Endothelial cell of umbilical vein (primary cell): ENCODE data around the gene CCL16. TPM values are rescaled to one million over a fixed set of nuclear protein-coding genes. Genes with fewer than 3 reads are reported as not detected.

ENCODE experiments used
- BruUV-seq: library from RNA; stranded (reverse); fragments of 400-500 nt; replicated peaks from 2 replicates; lab custom pipeline; 2021; lab: Mats Ljungman, UMichigan
- CTCF ChIA-PET: fragments of 300-600, 350-600 bp; sonication (Branson Sonifier 250); formaldehyde crosslinking; loops from one replicate; lab custom pipeline; 2021; ENCODE audit warnings: antibody characterized with exemption, inconsistent platforms; lab: Charles Lee
- POLR2A ChIA-PET: fragments of 300-600, 350-600 bp; sonication (Branson Sonifier 250); formaldehyde crosslinking; loops from one replicate; lab custom pipeline; 2021; ENCODE audit warnings: antibody characterized with exemption, inconsistent platforms; lab: Charles Lee
- DNase-seq: peaks from one replicate; pipeline ENCODE4 v3.0.0-alpha.2; 2011; ENCODE audit warnings: low read depth, low spot score
- FAIRE-seq: peaks from 2 replicates; lab custom pipeline; 2011; peaks lifted over from hg19 to GRCh38; lab: Jason Lieb, UNC
- H2AFZ ChIP-seq: 2 replicates; pipeline ENCODE4 v1.6.0; 2012; ENCODE audit warnings: low read depth, low read length, control low read depth, inconsistent platforms
- H3K27ac ChIP-seq: 2 replicates; pipeline ENCODE4 v1.5.1; 2011; ENCODE audit warnings: low read depth, mild to moderate bottlenecking, control low read depth, low read length, moderate library complexity; ENCODE audit not compliant: insufficient read depth
- H3K27me3 ChIP-seq, 2 experiments: 2 replicates each; pipeline versions ENCODE4 v1.6.0 to v1.6.1; 2011; ENCODE audit warnings: low read length in 2 of 2, mixed read lengths in 1 of 2; ENCODE audit not compliant: control insufficient read depth in 2 of 2, insufficient read depth in 2 of 2
- H3K36me3 ChIP-seq, 2 experiments: 2 replicates in 1 of 2; 3 replicates in 1 of 2; pipeline ENCODE4 v1.5.1; 2011; ENCODE audit warnings: low read length in 2 of 2, mild to moderate bottlenecking in 1 of 2, moderate library complexity in 1 of 2; ENCODE audit not compliant: control insufficient read depth in 2 of 2, insufficient read depth in 2 of 2; ENCODE audit errors: extremely low read depth in 1 of 2
- H3K4me1 ChIP-seq: 3 replicates; pipeline ENCODE4 v1.5.1; 2011; ENCODE audit warnings: mild to moderate bottlenecking, low read length; ENCODE audit not compliant: control insufficient read depth, insufficient read depth; ENCODE audit errors: extremely low read depth
- H3K4me2 ChIP-seq: 2 replicates; pipeline ENCODE4 v1.6.1; 2011; ENCODE audit warnings: low read length, control low read depth, mixed read lengths; ENCODE audit not compliant: insufficient read depth
- H3K4me3 ChIP-seq, 3 experiments: fragments of 200-600 bp in 1 of 3; sonication (generic), shearing (Covaris generic) in 1 of 3; replicated peaks in 1 of 3; 2 replicates each; pipeline ENCODE4 v1.5.1; 2011 to 2016; ENCODE audit warnings: control low read depth in 3 of 3, low read length in 3 of 3, mild to moderate bottlenecking in 2 of 3, inconsistent platforms in 1 of 3, low read depth in 1 of 3, moderate library complexity in 1 of 3; ENCODE audit not compliant: insufficient read depth in 1 of 3
- H3K79me2 ChIP-seq: 2 replicates; pipeline ENCODE4 v1.6.0; 2012; ENCODE audit warnings: low read length, inconsistent platforms; ENCODE audit not compliant: control insufficient read depth, insufficient read depth
- H3K9ac ChIP-seq: replicated peaks from 2 replicates; pipeline ENCODE3; 2011; ENCODE audit warnings: low read length, control low read depth; ENCODE audit not compliant: insufficient read depth; ENCODE audit errors: extremely low read depth
- H3K9me1 ChIP-seq: replicated peaks from 3 replicates; pipeline ENCODE4 v1.6.0; 2011; ENCODE audit warnings: mild to moderate bottlenecking, low read length; ENCODE audit not compliant: control insufficient read depth, insufficient read depth; ENCODE audit errors: extremely low read depth
- H3K9me3 ChIP-seq: replicated peaks from 2 replicates; pipeline ENCODE4 v1.5.1; 2012; ENCODE audit warnings: low read length, inconsistent platforms; ENCODE audit not compliant: control insufficient read depth, insufficient read depth
- H4K20me1 ChIP-seq: replicated peaks from 2 replicates; pipeline ENCODE3; 2011; ENCODE audit warnings: mild to moderate bottlenecking, low read length; ENCODE audit not compliant: control insufficient read depth, insufficient read depth; ENCODE audit errors: extremely low read depth
- CTCF ChIP-seq, 2 donors: IDR thresholded peaks; 1 replicate in 1 of 2; 2 replicates in 1 of 2; pipeline ENCODE4 v1.5.1; 2011; ENCODE audit warnings: low read length in 2 of 2, mild to moderate bottlenecking in 2 of 2, moderate library complexity in 2 of 2, control low read depth in 1 of 2, inconsistent platforms in 1 of 2, low read depth in 1 of 2; ENCODE audit not compliant: insufficient read depth in 1 of 2; ENCODE audit errors: extremely low read depth in 1 of 2
- EZH2 ChIP-seq: IDR thresholded peaks from 2 replicates; pipeline ENCODE4 v1.6.1; 2012; ENCODE audit warnings: borderline replicate concordance, low read depth, mild to moderate bottlenecking, moderate library complexity, low read length, inconsistent platforms; ENCODE audit not compliant: severe bottlenecking
- FOS ChIP-seq: IDR thresholded peaks from 2 replicates; pipeline ENCODE4 v1.6.1; 2011; ENCODE audit warnings: mild to moderate bottlenecking, low read length, moderate library complexity, borderline replicate concordance; ENCODE audit not compliant: insufficient read depth
- GATA2 ChIP-seq: IDR thresholded peaks from 2 replicates; pipeline ENCODE4 v1.7.0; 2011; ENCODE audit warnings: low read depth, mild to moderate bottlenecking, moderate library complexity, mixed read lengths, low read length; ENCODE audit not compliant: insufficient read length, insufficient read depth
- JUN ChIP-seq: IDR thresholded peaks from 2 replicates; pipeline ENCODE4 v1.6.1; 2011; ENCODE audit warnings: borderline replicate concordance, low read depth; ENCODE audit not compliant: insufficient read length, insufficient read depth
- MAX ChIP-seq: IDR thresholded peaks from 2 replicates; pipeline ENCODE4 v1.6.1; 2011; ENCODE audit not compliant: insufficient read depth, insufficient read length
- MYC ChIP-seq: IDR thresholded peaks from one replicate; pipeline ENCODE4 v1.6.1; 2011; ENCODE audit warnings: mild to moderate bottlenecking, low read depth, low read length
- POLR2A ChIP-seq: IDR thresholded peaks from 2 replicates; pipeline ENCODE4 v1.6.1; 2012; ENCODE audit warnings: low read depth, mild to moderate bottlenecking, control low read depth, low read length
- POLR2AphosphoS5 ChIP-seq: IDR thresholded peaks from 2 replicates; pipeline ENCODE4 v1.6.1; 2012; ENCODE audit warnings: low read depth, mild to moderate bottlenecking, control low read depth, low read length, moderate library complexity; ENCODE audit not compliant: insufficient read depth
- dilution Hi-C: fragments of 300-500 bp; cut with MboI; formaldehyde crosslinking; loops from one replicate; pipeline ENCODE4 v1.15.0; 2019; ENCODE audit warnings: low sequenced_read_pairs; ENCODE audit not compliant: extremely low pct_ligation_motif_present
- intact Hi-C: fragments of 100-400 bp; cut with micrococcal nuclease; formaldehyde crosslinking; loops from one replicate; pipeline ENCODE4 v1.10.0; 2022
- polyA plus RNA-seq, 4 experiments: library from polyadenylated mRNA; depleted of rRNA in 3 of 4; stranded (reverse) in 3 of 4; unstranded in 1 of 4; fragments of >200 nt; gene quantifications; 2 replicates each; pipeline versions ENCODE4 v1.2.1 to v1.2.3, GENCODE V29; 2011 to 2012; ENCODE audit warnings: missing spikeins in 1 of 4
- total RNA-seq: library from RNA; stranded (reverse); gene quantifications from 2 replicates; pipeline ENCODE4 v1.2.3, GENCODE V29; 2021

CCL16 gene
- total and polyA plus RNA-seq, 2 donors (not counting 3 experiments of a cell fraction or from before 2014, with no cell fraction given) = 0.18 to 0.51 TPM

- Histone ChIP-seq H3K4me2 (no peak overlapping the region), H3K27me3 (peaks cover 0 to 4% of the 10 kb centered on the region in 2 experiments), H3K4me3 (no peak overlapping the region), H3K9me3 (no peaks in the 10 kb centered on the region), H3K9me1 (no peaks in the 10 kb centered on the region), H3K79me2 (no peaks in the 10 kb centered on the region), H3K4me1 (no peaks in the 10 kb centered on the region), H2AFZ (no peak overlapping the region), H4K20me1 (no peaks in the 10 kb centered on the region), H3K27ac (no peak overlapping the region), H3K36me3 (no peaks in the 10 kb centered on the region), H3K9ac (no peak overlapping the region)
- TF ChIP-seq FOS = no peak
- no peak for TF ChIP-seq JUN
- TF ChIP-seq CTCF (IDR thresholded peaks at IDR 0.05; ENCODE audit: extremely low read depth in 1 of 2, insufficient read depth in 1 of 2, low read depth in 1 of 2, low read length in 2 of 2) = no peak
- no peak for TF ChIP-seq POLR2AphosphoS5
- TF ChIP-seq POLR2A = no peak
- no peak for TF ChIP-seq MAX
- TF ChIP-seq GATA2 = no peak
- TF ChIP-seq EZH2 = no peak
- no peak for TF ChIP-seq MYC
- dilution Hi-C loops = no loop called here
- CTCF ChIA-PET = interaction anchor here (1.3 to 2.7 kb wide), 5 partner anchors 10 to 201 kb away, joined by 4 to 16 read pairs (median 9); no protein-coding TSS in a partner anchor
- POLR2A ChIA-PET = no interaction called here
- FAIRE-seq = no peak
- DNase-seq = no peak
- intact Hi-C loops = loop anchor here (10.0 kb wide), 1 partner anchor 103 kb away; no protein-coding TSS in a partner anchor
- BruUV-seq = no TSS peak
Observed at GRCh38 chr17:35948092-35948491, 33.2 kb downstream of the CCL16 start.
